Heart left ventricle (tissue), 16 donors: Measurements from ENCODE around the gene FAM131C. TPM values are rescaled to one million over a fixed set of nuclear protein-coding genes. Genes with fewer than 3 reads are reported as not detected.
A peak's percentile ranks its signal among the peaks of the same experiment; 100 is the strongest.
"Not testable (repeated sequence)": the region's sequence is repeated elsewhere in the genome, so short reads cannot be mapped to it uniquely, and the experiment has no call there.

Experiments used
- ATAC-seq, 4 donors: fragments of 200-7000 bp; cut with Tn5 transposase; one replicate each; pipeline ENCODE4 v1.9.1; 2020 to 2022; ENCODE audit warnings: moderate library complexity in 4 of 4, mild to moderate bottlenecking in 3 of 4, moderate number of reproducible peaks in 1 of 4
- DNase-seq, 5 donors: peaks; one replicate each; pipeline ENCODE4 v3.0.0-alpha.2; 2020
- H3K27ac ChIP-seq, 12 donors: fragments of 200-600 bp; sonication (generic) in 4 of 12; one replicate each; pipeline versions ENCODE4 v1.5.0 to v1.8.0; 2016 to 2022; ENCODE audit warnings: mild to moderate bottlenecking in 2 of 12
- H3K27me3 ChIP-seq, 9 donors: fragments of 200-600 bp; sonication (generic) in 2 of 9; one replicate each; pipeline versions ENCODE4 v1.5.1 to v1.8.0; 2016 to 2022; ENCODE audit warnings: mild to moderate bottlenecking in 3 of 9
- H3K36me3 ChIP-seq, 9 donors: fragments of 200-600 bp; sonication (generic) in 2 of 9; one replicate each; pipeline versions ENCODE4 v1.5.0 to v1.8.0; 2018 to 2022; ENCODE audit warnings: mild to moderate bottlenecking in 2 of 9
- H3K4me1 ChIP-seq, 12 donors: fragments of 200-600 bp; sonication (generic) in 4 of 12; one replicate each; pipeline versions ENCODE4 v1.5.0 to v1.8.0; 2016 to 2022; ENCODE audit warnings: mild to moderate bottlenecking in 3 of 12
- H3K4me3 ChIP-seq, 12 donors: fragments of 200-600 bp; sonication (generic) in 4 of 12; one replicate each; pipeline versions ENCODE4 v1.5.0 to v1.8.0; 2017 to 2022; ENCODE audit warnings: mild to moderate bottlenecking in 9 of 12, moderate library complexity in 4 of 12
- H3K9me3 ChIP-seq, 12 donors: fragments of 200-600 bp; sonication (generic) in 4 of 12; one replicate each; pipeline versions ENCODE4 v1.5.0 to v1.8.0; 2016 to 2022; ENCODE audit warnings: mild to moderate bottlenecking in 1 of 12
- POLR2A ChIP-seq, 2 donors: fragments of 450-650 bp; IDR thresholded peaks; one replicate each; pipeline ENCODE4 v1.6.1; 2017; ENCODE audit warnings: antibody characterized with exemption in 2 of 2, mild to moderate bottlenecking in 2 of 2, moderate library complexity in 2 of 2
- WGBS, 4 donors: extraction: QIAGEN DNeasy Blood & Tissue Kit in 2 of 4; methylation state at CpG; one replicate each; pipeline versions ENCODE4 v1.1.5 to v1.1.7; 2013 to 2018; 5-methylcytosine and 5-hydroxymethylcytosine counted together
- intact Hi-C, 10 donors: fragments of 100-400 bp; cut with DNase I; formaldehyde crosslinking; loops; one replicate each; pipeline versions ENCODE4 v1.11.1 to v1.14.2; 2022
- polyA plus RNA-seq, 2 donors: library from polyadenylated mRNA; stranded (reverse); fragments of 200-250 nt; gene quantifications; one replicate each; pipeline ENCODE4 v1.2.3, GENCODE V29; 2013
- total RNA-seq, 9 donors: library from RNA; depleted of rRNA in 2 of 9; stranded (reverse); fragments of >200 nt in 2 of 9; fragmentation: NEBNext Ultra II Directional in 3 of 9; extraction: Animal tissue kit (Norgen Biotek cat#: 25700) in 3 of 9; gene quantifications; one replicate each; pipeline versions ENCODE4 v1.1.0 to v1.2.4, GENCODE V29; 2016 to 2023
- TF ChIP-seq, protein P1 (sequence below), 12 donors: fragments of 200-600 bp; sonication (generic) in 4 of 12; IDR thresholded peaks; one replicate each; pipeline versions ENCODE4 v1.5.0 to v1.8.0; 2018 to 2022; ENCODE audit warnings: antibody characterized with exemption in 12 of 12, mild to moderate bottlenecking in 5 of 12
- donor health status: ischemic (EF 13 %, LVEDD 7.1; RV severe dilation, severe dysfunction).
- donor health status: healthy with polysubstance abuse.
- donor health status: DM: no; HTN: yes; CAD: no.
- donor health status: DM: no; HTN: no; CAD: no.
- donor health status: ischemic (EF 25% LVEDD 6.9; RV normal size, moderate dysfunction).
- donor health status: ischemic (EF 25% LVEDD 5.7; RV mildly dilated, moderate dysfunction).
- donor health status: healthy.
- donor health status: DM: yes; HTN: yes; CAD: no.
- donor health status: ischemic (EF 35%, LVEDD 5.7; RV mildly dilated, moderate dysfunction).
- donor health status: nonischemic (EF 11% LVEDD 7.7; RV severe dilation, severe dysfunction).
- donor health status: DM: yes; HTN: yes; CAD: no.
- donor health status: PGD.
- donor health status: ischemic (EF 29% LVEDD 5.4; RV normal size, mild dysfunction).
- donor health status: nonischemic (EF 23%, LVEDD 6.1; RV moderate dilation, normal function).

The FAM131C gene
- total and polyA plus RNA-seq, 11 donors: 1.1 to 17.8 (median 3.4) TPM

DNA sequence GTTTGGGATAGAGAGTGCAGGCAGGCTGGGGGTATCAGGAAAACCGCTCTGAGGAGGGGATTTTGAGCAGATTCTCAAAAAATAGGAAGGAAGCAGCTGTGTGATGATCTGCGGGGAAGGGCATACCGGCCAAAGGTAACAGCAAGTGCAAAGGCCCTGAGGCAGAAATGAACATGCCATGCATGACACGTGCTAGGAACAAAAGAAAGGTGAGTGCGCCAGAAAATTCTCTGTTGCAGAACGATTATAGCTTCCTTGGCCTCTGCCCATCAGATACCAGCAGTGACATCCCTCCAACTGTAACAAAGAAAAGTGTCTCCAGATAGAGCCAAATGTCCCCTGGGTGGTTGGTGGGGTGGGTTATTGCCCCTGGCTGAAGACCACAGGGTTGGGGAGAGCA is 37.0 kb upstream of the FAM131C start:
- no peaks in the 10 kb centered on the region for H3K27me3 ChIP-seq
- peaks cover 0 to 27% (median 12%) of the 10 kb centered on the region in 12 donors for H3K4me1 ChIP-seq
- TF ChIP-seq, protein P1, sequence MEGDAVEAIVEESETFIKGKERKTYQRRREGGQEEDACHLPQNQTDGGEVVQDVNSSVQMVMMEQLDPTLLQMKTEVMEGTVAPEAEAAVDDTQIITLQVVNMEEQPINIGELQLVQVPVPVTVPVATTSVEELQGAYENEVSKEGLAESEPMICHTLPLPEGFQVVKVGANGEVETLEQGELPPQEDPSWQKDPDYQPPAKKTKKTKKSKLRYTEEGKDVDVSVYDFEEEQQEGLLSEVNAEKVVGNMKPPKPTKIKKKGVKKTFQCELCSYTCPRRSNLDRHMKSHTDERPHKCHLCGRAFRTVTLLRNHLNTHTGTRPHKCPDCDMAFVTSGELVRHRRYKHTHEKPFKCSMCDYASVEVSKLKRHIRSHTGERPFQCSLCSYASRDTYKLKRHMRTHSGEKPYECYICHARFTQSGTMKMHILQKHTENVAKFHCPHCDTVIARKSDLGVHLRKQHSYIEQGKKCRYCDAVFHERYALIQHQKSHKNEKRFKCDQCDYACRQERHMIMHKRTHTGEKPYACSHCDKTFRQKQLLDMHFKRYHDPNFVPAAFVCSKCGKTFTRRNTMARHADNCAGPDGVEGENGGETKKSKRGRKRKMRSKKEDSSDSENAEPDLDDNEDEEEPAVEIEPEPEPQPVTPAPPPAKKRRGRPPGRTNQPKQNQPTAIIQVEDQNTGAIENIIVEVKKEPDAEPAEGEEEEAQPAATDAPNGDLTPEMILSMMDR (IDR thresholded peaks at IDR 0.05): no peak
- TF ChIP-seq POLR2A (IDR thresholded peaks at IDR 0.05): no peak
- no peak overlapping the region for H3K4me3 ChIP-seq
- no peak overlapping the region for H3K27ac ChIP-seq
- ATAC-seq (no peak), DNase-seq (no peak)
- peaks cover 0 to 10% (median 4%) of the 10 kb centered on the region in 12 donors for H3K9me3 ChIP-seq
- 85 to 90% (median 89%) methylated on average over 6 of the region's 6 CpGs for WGBS, 4 donors
- H3K36me3 ChIP-seq: no peaks in the 10 kb centered on the region
- intact Hi-C loops: no loop called here

DNA sequence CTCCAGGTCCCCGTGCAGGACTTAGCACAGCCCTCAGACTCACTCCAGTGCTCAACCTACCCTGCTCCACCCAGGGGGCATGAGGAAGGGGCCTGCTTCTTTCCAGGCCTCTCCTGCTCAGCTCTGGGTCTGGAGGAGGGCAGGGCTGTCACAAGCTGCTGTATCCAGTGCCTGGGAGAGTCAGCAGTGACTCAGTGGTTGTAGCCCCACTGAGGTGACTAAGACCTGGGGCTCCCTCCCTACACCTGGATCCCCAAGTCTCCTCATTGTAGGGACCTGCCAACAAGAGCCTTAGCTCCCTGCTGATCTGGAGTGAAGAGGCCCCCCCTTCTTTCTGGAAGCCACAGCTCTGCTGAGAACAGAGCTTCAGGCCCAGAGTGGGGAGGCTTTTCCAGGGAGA is 36.1 kb upstream of the FAM131C start:
- H3K4me1 ChIP-seq: peaks cover 0 to 27% (median 12%) of the 10 kb centered on the region in 12 donors
- intact Hi-C loops: no loop called here
- ATAC-seq: no peak
- no peaks in the 10 kb centered on the region for H3K36me3 ChIP-seq
- no peak for DNase-seq
- H3K27ac ChIP-seq: no peak overlapping the region
- TF ChIP-seq POLR2A (IDR thresholded peaks at IDR 0.05): no peak
- TF ChIP-seq, protein P1 (IDR thresholded peaks at IDR 0.05): no peak
- H3K27me3 ChIP-seq: no peaks in the 10 kb centered on the region
- peaks cover 0 to 10% (median 4%) of the 10 kb centered on the region in 12 donors for H3K9me3 ChIP-seq
- no peak overlapping the region for H3K4me3 ChIP-seq
- 92 to 100% (median 92%) methylated on average over 1 of the region's 1 CpG; no CpG with 5 or more reads in 1 of the 4 donors for WGBS, 4 donors

GRCh38 chr1:16107039-16107438 is 33.6 kb upstream of the FAM131C start:
- H3K27me3 ChIP-seq, H3K36me3 ChIP-seq, H3K4me3 ChIP-seq, intact Hi-C loops, DNase-seq, ATAC-seq: not testable (repeated sequence)
- 61 to 70% (median 65%) methylated on average over 5 of the region's 5 CpGs for WGBS, 4 donors
- Histone ChIP-seq H3K27ac (peak overlapping the region in 1 of 12 donors; percentile 9), H3K9me3 (peaks cover 0 to 10% (median 4%) of the 10 kb centered on the region in 12 donors), H3K4me1 (peaks cover 0 to 15% (median 2%) of the 10 kb centered on the region in 12 donors)

DNA sequence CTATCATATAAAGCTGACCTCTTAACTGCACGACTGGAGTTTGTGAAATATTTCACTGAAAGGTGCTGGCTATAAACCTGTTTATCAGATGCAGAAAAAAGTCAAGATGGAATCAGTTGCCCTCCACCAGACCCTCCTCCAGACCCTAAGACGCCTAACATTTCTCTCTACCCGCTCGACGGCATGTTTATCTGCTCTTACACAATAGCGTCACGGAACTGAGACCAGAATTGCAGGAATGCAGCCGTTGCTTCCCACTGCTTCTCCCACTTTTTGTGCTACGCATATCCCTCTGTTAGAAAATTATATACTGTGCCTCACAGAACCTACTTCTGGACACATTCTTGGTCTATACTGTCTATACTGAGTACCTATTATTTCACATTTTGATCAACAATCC is 28.2 kb upstream of the FAM131C start:
- WGBS, 4 donors: 81 to 86% (median 85%) methylated on average over 9 of the region's 9 CpGs
- TF ChIP-seq POLR2A (IDR thresholded peaks at IDR 0.05): no peak
- TF ChIP-seq, protein P1 (IDR thresholded peaks at IDR 0.05): no peak
- DNase-seq (no peak), ATAC-seq (no peak)
- H3K27ac ChIP-seq: no peak overlapping the region
- H3K36me3 ChIP-seq: no peaks in the 10 kb centered on the region
- intact Hi-C loops: no loop called here
- no peak overlapping the region for H3K4me3 ChIP-seq
- H3K4me1 ChIP-seq: no peaks in the 10 kb centered on the region
- H3K9me3 ChIP-seq: no peaks in the 10 kb centered on the region
- no peaks in the 10 kb centered on the region for H3K27me3 ChIP-seq

DNA sequence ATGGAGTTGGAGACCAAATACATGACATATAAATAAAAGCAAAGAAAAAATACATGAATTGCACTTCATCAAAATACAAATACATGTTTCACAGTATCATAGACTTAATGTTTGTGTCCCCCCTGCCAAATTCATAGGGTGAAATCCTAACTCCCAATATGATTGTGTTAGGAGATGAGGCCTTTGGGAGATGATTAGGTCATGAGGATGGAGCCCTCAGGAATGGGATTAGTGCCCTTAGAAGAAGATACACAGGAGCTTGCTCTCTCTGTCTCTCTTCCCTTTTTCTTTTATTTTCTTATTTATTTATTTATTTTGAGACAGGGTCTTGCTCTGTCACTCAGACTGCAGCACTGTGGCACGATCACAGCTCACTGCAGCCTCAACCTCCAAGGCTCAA is 26.0 kb upstream of the FAM131C start:
- H3K4me1 ChIP-seq: no peaks in the 10 kb centered on the region
- whole genome bisulfite sequencing, 4 donors: 98 to 100% (median 100%) methylated on average over 1 of the region's 1 CpG
- H3K36me3 ChIP-seq: no peaks in the 10 kb centered on the region
- no peak for TF ChIP-seq POLR2A (IDR thresholded peaks at IDR 0.05)
- TF ChIP-seq, protein P1 (IDR thresholded peaks at IDR 0.05): no peak
- DNase-seq (no peak), ATAC-seq (no peak)
- no peaks in the 10 kb centered on the region for H3K9me3 ChIP-seq
- no peak overlapping the region for H3K27ac ChIP-seq
- intact Hi-C loops: no loop called here
- H3K4me3 ChIP-seq: no peak overlapping the region
- H3K27me3 ChIP-seq: no peaks in the 10 kb centered on the region
